DOHH2 (cell line): ENCODE data around the gene LAMA3.

ENCODE experiments used
- H3F3A ChIP-seq: fragments of 200-600 bp; sonication (generic), shearing (Covaris generic); 2 replicates; pipeline ENCODE4 v1.6.0; 2016; ENCODE audit warnings: antibody characterized with exemption, mild to moderate bottlenecking; ENCODE audit not compliant: control insufficient read depth, insufficient read depth
- H3K27ac ChIP-seq: fragments of 200-600 bp; sonication (generic); 2 replicates; pipeline ENCODE4 v1.5.1; 2014; ENCODE audit warnings: low read depth, mild to moderate bottlenecking, low read length, moderate library complexity
- H3K27me3 ChIP-seq: fragments of 200-600 bp; sonication (generic); 2 replicates; pipeline ENCODE4 v1.6.1; 2014; ENCODE audit warnings: mild to moderate bottlenecking, low read length, mixed read lengths; ENCODE audit not compliant: control insufficient read depth
- H3K36me3 ChIP-seq: fragments of 200-600 bp; sonication (generic); 2 replicates; pipeline ENCODE4 v1.6.1; 2014; ENCODE audit warnings: mild to moderate bottlenecking, low read length, moderate library complexity, mixed read lengths; ENCODE audit not compliant: control insufficient read depth
- H3K4me1 ChIP-seq: fragments of 200-600 bp; sonication (generic); 2 replicates; pipeline ENCODE4 v1.6.1; 2014; ENCODE audit warnings: mild to moderate bottlenecking, low read length, mixed read lengths; ENCODE audit not compliant: control insufficient read depth
- H3K4me2 ChIP-seq: fragments of 200-600 bp; sonication (generic); 2 replicates; pipeline ENCODE4 v1.6.0; 2014; ENCODE audit warnings: mild to moderate bottlenecking, low read length, moderate library complexity
- H3K4me3 ChIP-seq: fragments of 200-600 bp; sonication (generic); 2 replicates; pipeline ENCODE4 v1.5.1; 2014; ENCODE audit warnings: mild to moderate bottlenecking, low read length, mixed read lengths
- H3K79me2 ChIP-seq: fragments of 200-600 bp; sonication (generic); 2 replicates; pipeline ENCODE4 v1.6.1; 2014; ENCODE audit warnings: mild to moderate bottlenecking, low read length, mixed read lengths; ENCODE audit not compliant: control insufficient read depth
- H3K9me2 ChIP-seq: fragments of 200-600 bp; sonication (generic); replicated peaks from 2 replicates; pipeline ENCODE4 v1.6.1; 2014; ENCODE audit warnings: mild to moderate bottlenecking, low read length, mixed read lengths; ENCODE audit not compliant: control insufficient read depth
- H3K9me3 ChIP-seq: fragments of 200-600 bp; sonication (generic); 2 replicates; pipeline ENCODE4 v1.6.1; 2014; ENCODE audit warnings: antibody characterized with exemption, low read length, mixed read lengths; ENCODE audit not compliant: control insufficient read depth, insufficient read depth
- H4K20me1 ChIP-seq: fragments of 200-600 bp; sonication (generic); 2 replicates; pipeline ENCODE4 v1.6.0; 2014; ENCODE audit warnings: low read depth, mild to moderate bottlenecking, antibody characterized with exemption, low read length, moderate library complexity; ENCODE audit not compliant: control insufficient read depth, insufficient read depth
- EZH2phosphoT487 ChIP-seq: fragments of 200-600 bp; sonication (generic); IDR thresholded peaks from 2 replicates; pipeline ENCODE4 v1.6.1; 2017; ENCODE audit warnings: borderline replicate concordance, mild to moderate bottlenecking, antibody characterized with exemption, low read length, moderate library complexity, mixed read lengths
- TF ChIP-seq, protein P1 (sequence below): fragments of 200-600 bp; sonication (generic); IDR thresholded peaks from one replicate; pipeline ENCODE4 v1.5.1; 2014; ENCODE audit warnings: antibody characterized with exemption, mild to moderate bottlenecking, low read depth, low read length; ENCODE audit not compliant: poor library complexity, severe bottlenecking

The LAMA3 gene

DNA sequence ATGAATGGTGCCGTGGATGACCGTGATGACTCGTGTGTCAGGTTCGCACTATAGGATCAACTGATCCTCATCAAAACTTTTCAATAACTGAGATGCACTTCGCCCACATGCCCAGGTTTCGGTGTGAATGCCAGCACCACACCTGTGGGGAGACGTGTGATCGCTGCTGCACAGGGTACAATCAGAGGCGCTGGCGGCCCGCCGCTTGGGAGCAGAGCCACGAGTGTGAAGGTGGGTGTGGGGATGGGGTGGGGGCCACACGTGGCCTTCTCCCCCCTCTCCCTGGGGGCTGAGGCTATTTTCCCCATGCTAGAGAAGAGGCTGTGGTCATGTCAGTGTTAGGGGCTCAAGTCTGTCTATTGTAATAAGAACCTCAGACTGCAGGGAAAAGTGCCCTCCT lies 69.0 kb downstream of the LAMA3 start:
- TF ChIP-seq, protein P1, sequence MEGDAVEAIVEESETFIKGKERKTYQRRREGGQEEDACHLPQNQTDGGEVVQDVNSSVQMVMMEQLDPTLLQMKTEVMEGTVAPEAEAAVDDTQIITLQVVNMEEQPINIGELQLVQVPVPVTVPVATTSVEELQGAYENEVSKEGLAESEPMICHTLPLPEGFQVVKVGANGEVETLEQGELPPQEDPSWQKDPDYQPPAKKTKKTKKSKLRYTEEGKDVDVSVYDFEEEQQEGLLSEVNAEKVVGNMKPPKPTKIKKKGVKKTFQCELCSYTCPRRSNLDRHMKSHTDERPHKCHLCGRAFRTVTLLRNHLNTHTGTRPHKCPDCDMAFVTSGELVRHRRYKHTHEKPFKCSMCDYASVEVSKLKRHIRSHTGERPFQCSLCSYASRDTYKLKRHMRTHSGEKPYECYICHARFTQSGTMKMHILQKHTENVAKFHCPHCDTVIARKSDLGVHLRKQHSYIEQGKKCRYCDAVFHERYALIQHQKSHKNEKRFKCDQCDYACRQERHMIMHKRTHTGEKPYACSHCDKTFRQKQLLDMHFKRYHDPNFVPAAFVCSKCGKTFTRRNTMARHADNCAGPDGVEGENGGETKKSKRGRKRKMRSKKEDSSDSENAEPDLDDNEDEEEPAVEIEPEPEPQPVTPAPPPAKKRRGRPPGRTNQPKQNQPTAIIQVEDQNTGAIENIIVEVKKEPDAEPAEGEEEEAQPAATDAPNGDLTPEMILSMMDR: no peak
- TF ChIP-seq EZH2phosphoT487: no peak
- Histone ChIP-seq H3K4me1 (no peaks in the 10 kb centered on the region), H3K4me3 (no peak overlapping the region), H3K9me3 (no peaks in the 10 kb centered on the region), H4K20me1 (no peaks in the 10 kb centered on the region), H3K9me2 (no peaks in the 10 kb centered on the region), H3F3A (no peaks in the 10 kb centered on the region), H3K4me2 (no peak overlapping the region), H3K27me3 (peaks cover 5% of the 10 kb centered on the region; the same call in 1 of the 2 replicates), H3K36me3 (no peaks in the 10 kb centered on the region), H3K27ac (no peak overlapping the region), H3K79me2 (no peaks in the 10 kb centered on the region)

DNA sequence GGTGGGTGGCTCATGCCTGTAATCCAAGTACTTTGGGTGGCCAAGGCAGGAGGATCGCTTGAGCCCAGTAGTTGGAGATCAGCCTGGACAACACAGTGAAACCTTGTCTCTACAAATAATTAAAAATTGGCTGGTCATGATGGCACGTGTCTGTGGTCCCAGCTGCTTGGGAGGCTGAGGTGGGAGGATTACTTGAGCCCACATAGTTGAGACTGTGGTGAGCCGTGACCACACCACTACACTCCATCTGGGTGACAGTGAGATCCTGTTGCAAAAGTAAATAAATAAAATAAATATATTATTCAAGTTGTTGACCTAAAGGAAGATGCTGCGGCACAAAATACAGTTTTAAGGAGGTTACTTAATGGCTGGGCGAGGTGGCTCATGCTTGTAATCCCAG lies 72.7 kb downstream of the LAMA3 start:
- TF ChIP-seq, protein P1: no peak
- TF ChIP-seq EZH2phosphoT487: no peak
- no peak overlapping the region for H3K4me2 ChIP-seq
- no peaks in the 10 kb centered on the region for H3K9me3 ChIP-seq

DNA sequence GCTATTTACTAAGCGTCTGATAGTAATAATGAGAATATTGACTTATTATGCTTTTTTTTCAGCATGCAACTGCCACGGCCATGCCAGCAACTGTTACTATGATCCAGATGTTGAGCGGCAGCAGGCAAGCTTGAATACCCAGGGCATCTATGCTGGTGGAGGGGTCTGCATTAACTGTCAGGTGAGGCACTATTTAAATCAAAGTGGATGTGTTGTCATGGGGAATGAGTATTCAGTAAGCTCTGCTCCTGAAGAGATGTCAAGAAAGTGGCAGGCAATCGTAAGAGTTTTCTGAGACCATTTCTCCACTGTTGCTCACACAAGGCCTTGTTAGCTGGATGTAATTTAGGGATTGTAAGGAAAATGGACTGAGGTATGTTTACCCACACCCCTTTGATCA lies 74.1 kb downstream of the LAMA3 start:
- Histone ChIP-seq H3K27me3 (peaks cover 8% of the 10 kb centered on the region), H3K79me2 (no peaks in the 10 kb centered on the region), H3F3A (no peaks in the 10 kb centered on the region), H3K4me1 (no peaks in the 10 kb centered on the region), H3K4me3 (no peak overlapping the region), H3K36me3 (no peaks in the 10 kb centered on the region), H3K9me3 (no peaks in the 10 kb centered on the region), H3K4me2 (no peak overlapping the region), H3K9me2 (no peaks in the 10 kb centered on the region; the same call in 1 of the 2 replicates), H4K20me1 (no peaks in the 10 kb centered on the region), H3K27ac (no peak overlapping the region)
- TF ChIP-seq, protein P1: no peak
- TF ChIP-seq EZH2phosphoT487: no peak

More for the DNA sequence above, 72.7 kb downstream of the LAMA3 start:
- no peaks in the 10 kb centered on the region for H3K36me3 ChIP-seq
- H3K27ac ChIP-seq: no peak overlapping the region
- no peaks in the 10 kb centered on the region for H3K79me2 ChIP-seq
- no peaks in the 10 kb centered on the region for H4K20me1 ChIP-seq
- H3K4me3 ChIP-seq: no peak overlapping the region
- peaks cover 8% of the 10 kb centered on the region for H3K27me3 ChIP-seq
- H3K4me1 ChIP-seq: no peaks in the 10 kb centered on the region
- H3K9me2 ChIP-seq: no peaks in the 10 kb centered on the region; the same call in 1 of the 2 replicates
- no peaks in the 10 kb centered on the region for H3F3A ChIP-seq

DNA sequence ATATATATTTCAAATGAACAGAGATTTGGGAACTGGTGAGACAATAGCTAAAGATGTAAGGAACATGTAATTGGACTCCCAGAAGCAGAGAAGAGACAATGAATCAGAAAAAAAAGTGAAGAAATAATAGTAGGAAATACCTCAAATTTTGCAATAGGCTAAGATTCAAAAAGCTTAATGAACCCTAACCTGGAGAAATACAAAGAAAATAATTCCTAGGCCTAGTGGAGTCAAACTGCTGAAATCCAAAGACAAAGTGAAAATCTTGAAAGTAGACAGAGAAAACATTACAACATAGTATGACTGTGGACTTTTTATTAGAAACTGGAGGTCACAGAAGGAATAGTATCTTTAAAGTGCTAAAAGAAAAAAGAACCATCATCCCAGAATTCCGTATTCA lies 76.7 kb downstream of the LAMA3 start:
- Histone ChIP-seq H3K4me3 (no peak overlapping the region), H4K20me1 (no peaks in the 10 kb centered on the region), H3F3A (no peaks in the 10 kb centered on the region), H3K9me2 (no peaks in the 10 kb centered on the region; the same call in 1 of the 2 replicates), H3K27me3 (peaks cover 8% of the 10 kb centered on the region), H3K9me3 (no peaks in the 10 kb centered on the region), H3K4me1 (no peaks in the 10 kb centered on the region), H3K36me3 (no peaks in the 10 kb centered on the region), H3K79me2 (no peaks in the 10 kb centered on the region), H3K4me2 (no peak overlapping the region), H3K27ac (no peak overlapping the region)
- TF ChIP-seq EZH2phosphoT487: no peak
- TF ChIP-seq, protein P1: no peak
